GM21723 (cell line): ENCODE results near the gene SCG5.

Experiments
- ATAC-seq: cut with Tn5 transposase; IDR thresholded peaks from one replicate; pipeline ENCODE4 v1.9.1; 2021; ENCODE audit warnings: mild to moderate bottlenecking, moderate library complexity; ENCODE audit not compliant: unreplicated experiment

SCG5 gene

GRCh38 chr15:32690941-32691688, 49.6 kb downstream of the SCG5 start:
- no peak for ATAC-seq

GRCh38 chr15:32691689-32692038, 50.2 kb downstream of the SCG5 start:
- no peak for ATAC-seq

- ATAC-seq = no peak
These were observed 50.8 kb downstream of the SCG5 start for GRCh38 chr15:32692286-32692685.

GRCh38 chr15:32694222-32694983, 52.9 kb downstream of the SCG5 start:
- ATAC-seq = no peak

GRCh38 chr15:32698773-32699390, 57.4 kb downstream of the SCG5 start:
- ATAC-seq = no peak

GRCh38 chr15:32700501-32701150, 59.1 kb downstream of the SCG5 start:
- no peak for ATAC-seq

GRCh38 chr15:32701863-32702262, 60.4 kb downstream of the SCG5 start:
- ATAC-seq = no peak

- no peak for ATAC-seq
These were observed 63.0 kb downstream of the SCG5 start for GRCh38 chr15:32704395-32704981.

GRCh38 chr15:32705446-32705845, 63.9 kb downstream of the SCG5 start:
- no peak for ATAC-seq

GRCh38 chr15:32706704-32707103, 65.2 kb downstream of the SCG5 start:
- ATAC-seq = no peak

- no peak for ATAC-seq
These were observed 65.9 kb downstream of the SCG5 start for GRCh38 chr15:32707436-32707835.

- no peak for ATAC-seq
These were observed 68.0 kb downstream of the SCG5 start for GRCh38 chr15:32709295-32710033.

GRCh38 chr15:32715276-32715675, 73.8 kb downstream of the SCG5 start:
- ATAC-seq = no peak

- no peak for ATAC-seq
These were observed 74.9 kb downstream of the SCG5 start for GRCh38 chr15:32716216-32716914.

GRCh38 chr15:32716915-32717425, 75.5 kb downstream of the SCG5 start:
- ATAC-seq = no peak

GRCh38 chr15:32717426-32718226, 76.1 kb downstream of the SCG5 start, which contains the start of gene GREM1:
GREM1 (plus strand) TSS chr15:32718004; CDS start chr15:32730691, 12,687 bp downstream.
- ATAC-seq = no peak

GRCh38 chr15:32718227-32718820, 76.8 kb downstream of the SCG5 start:
- no peak for ATAC-seq
